Measurements from ENCODE around the gene CD2BP2.
"Not testable (repeated sequence)": the region's sequence is repeated elsewhere in the genome, so short reads cannot be mapped to it uniquely, and the experiment has no call there.

The CD2BP2 gene

DNA sequence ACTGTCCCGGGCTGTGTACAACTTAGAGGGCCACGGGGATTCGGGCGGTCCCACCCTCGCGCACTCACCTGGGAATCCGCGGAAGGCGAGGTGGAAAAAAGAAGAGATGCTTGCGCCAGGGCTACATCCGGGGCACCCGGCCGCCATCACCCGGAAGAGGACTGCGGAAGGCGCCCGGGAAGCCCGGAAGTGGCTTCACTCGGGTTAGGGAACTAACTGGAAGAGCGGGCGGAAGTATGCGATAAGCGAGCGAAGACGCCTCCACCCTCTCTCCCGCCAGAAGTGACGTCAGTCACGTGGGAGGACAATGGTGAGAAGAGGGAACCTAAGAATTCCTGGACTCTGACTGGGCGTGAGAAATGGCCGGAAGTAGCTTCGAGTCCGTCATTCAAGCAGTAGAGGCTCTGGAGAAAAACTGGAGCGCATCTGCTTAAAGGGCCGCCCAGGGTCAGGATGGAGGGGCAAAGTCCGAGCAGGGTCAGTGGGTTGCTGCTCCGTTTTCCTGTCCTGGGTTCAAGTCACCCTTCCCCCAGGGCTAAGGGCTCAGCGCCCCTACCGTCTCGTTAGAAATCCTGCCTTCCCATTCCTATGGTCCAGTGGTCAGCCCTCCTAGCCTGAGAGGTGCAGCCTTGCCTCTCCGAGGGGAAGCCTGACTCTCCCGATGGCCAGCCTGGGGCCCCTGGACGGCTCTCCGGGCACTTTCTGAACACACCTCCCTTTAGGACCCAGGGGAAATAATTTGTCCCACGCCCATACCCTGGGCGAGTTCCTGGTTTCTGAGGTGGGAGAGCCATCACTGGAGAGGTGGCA, at the start of gene CD2BP2:
CD2BP2 (minus strand) TSS at position 165 of the 810 bp plus-strand sequence. CDS start 627 bp downstream, outside the sequence.
- DNase-seq: peak; percentile 98

DNA sequence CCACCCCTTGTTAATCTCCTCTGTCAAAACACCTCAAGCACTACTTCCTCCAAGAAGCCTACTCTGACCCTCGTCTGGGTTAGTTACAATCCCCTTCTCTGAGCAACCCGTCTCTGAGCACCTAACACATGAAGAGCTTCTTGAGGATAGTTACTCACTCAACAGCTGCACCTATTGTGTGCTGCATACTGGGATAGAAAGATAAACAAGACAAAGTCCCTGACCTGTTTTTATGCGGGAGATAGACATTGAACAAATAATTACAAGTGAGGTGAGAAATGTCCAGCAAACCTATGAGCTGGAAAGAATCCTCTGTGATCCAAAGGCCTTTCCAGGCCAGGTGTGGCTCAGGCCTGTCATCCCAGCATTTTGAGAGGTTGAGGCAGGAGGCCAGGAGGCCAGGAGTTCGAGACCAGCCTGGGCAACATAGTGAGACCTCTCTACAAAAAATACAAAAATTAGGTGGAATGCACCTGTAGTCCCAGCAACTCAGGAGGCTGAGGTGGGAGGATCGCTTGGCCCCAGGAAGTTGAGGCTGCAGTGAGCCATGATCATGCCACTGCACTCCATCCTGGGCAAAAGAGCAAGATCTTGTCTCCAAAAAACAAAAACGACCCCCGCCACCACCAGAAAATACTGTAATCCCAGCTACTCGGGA, 46.8 kb upstream of the CD2BP2 start:
- no peak for DNase-seq

DNA sequence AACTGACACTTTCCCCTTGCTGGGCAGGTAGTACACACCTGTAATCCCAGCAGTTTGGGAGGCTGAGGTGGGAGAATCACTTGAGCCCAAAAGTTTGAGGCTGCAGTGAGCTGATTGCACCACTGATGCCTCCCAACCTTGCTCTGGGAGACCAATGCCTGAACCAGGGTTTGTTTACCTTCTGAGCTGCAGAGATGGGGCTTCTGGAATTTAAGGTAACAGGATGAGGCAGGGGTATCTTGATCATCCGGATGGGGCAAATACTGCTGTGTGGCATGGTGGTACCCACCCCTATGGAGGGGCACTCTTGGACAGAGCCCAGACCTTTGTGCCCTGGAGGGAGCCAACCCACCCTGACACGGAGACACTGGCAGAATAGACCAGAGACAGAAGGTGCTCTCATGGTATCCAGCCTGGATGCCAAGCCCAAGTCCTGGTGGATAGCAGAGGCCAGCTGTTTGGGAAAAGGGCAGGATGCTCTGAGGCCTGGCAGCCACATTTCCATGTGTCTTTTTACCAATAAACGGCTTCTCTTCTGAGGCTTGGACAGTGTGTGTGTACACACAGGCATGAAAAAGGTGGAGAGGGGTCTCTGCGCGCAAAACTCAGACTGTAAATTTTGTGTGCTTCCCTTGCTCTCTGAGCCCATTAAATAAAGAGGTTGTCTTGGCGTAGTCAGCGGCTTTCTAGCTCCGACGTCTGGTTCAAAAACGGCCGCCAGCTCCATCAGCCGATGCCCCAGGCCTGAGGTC, 44.5 kb upstream of the CD2BP2 start:
- DNase-seq: no peak

DNA sequence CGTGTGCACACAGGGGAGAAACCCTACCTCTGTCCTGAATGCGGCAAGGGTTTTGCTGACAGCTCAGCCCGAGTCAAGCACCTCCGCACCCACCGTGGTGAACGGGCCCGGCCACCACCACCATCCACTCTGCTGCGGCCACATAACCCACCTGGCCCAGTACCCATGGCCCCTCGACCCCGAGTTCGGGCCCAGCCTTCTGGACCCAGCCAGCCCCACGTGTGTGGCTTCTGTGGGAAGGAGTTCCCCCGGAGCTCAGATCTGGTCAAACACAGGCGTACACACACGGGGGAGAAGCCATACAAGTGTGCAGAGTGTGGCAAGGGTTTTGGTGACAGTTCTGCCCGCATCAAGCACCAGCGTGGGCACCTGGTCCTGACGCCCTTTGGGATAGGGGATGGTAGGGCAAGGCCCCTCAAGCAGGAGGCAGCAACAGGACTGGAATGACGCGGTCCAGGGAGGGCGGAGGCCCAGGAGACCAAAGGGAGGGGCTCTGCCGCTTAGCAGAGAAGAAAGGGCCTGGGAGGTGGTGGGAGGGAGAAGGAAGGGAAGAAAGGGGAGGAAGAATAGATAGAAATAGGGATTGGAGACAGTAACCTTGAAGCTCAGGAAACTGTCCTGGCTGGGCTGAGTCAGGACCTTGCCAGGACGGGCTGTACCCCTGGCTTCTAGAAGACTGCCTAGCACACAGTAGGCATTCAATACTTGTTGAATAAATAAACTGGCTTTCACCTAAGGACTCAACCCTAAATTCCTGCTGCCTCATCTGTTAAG, 43.7 kb upstream of the CD2BP2 start:
- no peak for DNase-seq

DNA sequence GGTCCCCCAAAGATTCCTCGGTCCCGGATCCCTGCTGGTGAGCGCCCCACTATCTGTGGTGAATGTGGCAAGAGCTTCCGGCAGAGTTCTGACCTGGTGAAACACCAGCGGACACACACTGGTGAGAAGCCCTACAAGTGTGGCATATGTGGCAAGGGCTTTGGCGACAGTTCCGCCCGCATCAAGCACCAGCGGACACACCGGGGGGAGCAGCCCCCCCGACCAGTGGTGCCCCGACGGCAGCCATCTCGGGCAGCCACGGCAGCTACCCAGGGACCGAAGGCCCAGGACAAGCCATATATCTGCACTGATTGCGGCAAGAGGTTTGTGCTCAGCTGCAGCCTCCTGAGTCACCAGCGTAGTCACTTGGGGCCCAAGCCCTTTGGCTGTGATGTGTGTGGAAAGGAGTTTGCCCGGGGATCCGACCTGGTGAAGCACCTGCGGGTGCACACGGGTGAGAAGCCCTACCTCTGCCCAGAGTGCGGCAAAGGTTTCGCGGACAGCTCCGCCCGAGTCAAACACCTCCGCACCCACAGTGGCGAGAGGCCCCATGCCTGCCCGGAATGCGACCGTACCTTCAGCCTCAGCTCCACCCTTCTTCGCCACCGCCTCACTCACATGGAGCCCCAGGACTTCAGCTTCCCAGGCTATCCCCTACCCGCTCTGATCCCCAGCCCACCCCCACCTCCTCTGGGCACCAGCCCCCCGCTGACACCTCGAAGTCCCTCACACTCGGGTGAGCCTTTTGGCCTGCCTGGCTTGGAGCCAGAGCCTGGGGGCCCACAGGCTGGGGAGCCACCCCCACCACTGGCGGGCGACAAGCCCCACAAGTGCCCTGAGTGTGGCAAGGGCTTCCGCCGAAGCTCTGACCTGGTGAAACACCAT, 42.9 kb upstream of the CD2BP2 start:
- DNase-seq: no peak

DNA sequence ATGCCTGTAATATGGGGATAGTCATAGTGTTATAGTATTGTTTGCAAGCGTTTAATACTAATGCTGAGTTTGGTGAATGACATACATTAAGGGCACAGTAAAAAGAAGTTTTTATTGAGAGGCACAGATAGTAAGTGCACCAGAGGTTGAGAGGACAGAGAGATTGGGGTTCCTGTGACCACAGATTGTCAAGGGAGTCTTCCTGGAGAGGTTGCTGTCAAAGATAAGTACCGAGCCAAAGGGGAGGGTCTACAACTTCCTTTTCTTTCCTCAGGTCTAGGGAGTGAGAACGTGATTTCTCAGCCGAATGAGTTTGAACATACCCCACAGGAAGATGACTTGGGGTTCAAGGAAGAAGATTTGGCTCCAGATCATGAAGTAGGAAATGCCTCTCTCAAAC, 41.9 kb upstream of the CD2BP2 start:
- no peak for DNase-seq

DNA sequence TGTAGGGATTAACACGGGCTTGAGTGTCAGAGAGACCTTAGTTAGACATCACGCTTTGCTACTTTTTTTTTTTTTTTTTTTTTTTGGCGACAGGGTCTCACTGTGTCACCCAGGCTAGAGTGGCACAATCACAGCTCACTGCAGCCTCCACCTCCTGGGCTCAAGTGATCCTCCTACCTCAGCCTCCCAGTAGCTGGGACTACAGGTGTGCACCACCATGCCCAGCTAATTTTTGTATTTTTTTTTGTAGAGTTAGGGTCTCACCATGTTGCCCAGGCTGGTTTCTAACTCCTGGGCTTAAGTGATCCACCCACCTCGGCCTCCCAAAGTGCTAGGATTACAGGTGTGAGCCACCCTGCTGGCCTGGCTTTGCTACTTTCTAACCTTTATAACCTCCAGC, 41.5 kb upstream of the CD2BP2 start:
- DNase-seq: not testable (repeated sequence)

DNA sequence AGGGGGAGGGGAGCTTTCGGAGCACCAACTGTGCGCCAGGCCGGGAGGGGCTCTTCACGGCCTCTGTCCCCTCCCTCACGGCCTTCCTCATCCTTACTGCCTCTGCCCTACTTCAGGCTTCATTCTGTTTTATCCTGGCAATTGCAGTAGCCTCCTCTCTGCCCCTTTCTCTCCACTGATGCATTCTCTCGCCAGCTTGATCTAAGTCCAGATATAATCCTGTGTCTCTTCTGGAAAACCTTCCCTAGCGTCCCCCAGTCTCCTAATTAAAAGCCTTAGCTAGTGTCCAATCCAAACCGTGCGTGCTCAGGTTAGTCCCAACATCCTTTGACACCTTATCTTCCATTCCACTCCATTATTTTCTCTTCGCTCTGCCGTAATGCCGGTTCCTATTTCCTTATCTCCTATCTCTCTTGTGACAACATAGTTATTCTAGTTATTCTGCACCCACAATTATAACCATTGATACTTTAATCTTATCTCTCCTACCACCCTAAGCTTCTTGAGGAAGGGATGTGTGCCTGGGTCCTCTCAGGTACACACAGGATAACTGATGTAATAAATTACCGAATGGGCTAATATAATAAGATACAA, 41.0 kb upstream of the CD2BP2 start:
- DNase-seq: no peak

DNA sequence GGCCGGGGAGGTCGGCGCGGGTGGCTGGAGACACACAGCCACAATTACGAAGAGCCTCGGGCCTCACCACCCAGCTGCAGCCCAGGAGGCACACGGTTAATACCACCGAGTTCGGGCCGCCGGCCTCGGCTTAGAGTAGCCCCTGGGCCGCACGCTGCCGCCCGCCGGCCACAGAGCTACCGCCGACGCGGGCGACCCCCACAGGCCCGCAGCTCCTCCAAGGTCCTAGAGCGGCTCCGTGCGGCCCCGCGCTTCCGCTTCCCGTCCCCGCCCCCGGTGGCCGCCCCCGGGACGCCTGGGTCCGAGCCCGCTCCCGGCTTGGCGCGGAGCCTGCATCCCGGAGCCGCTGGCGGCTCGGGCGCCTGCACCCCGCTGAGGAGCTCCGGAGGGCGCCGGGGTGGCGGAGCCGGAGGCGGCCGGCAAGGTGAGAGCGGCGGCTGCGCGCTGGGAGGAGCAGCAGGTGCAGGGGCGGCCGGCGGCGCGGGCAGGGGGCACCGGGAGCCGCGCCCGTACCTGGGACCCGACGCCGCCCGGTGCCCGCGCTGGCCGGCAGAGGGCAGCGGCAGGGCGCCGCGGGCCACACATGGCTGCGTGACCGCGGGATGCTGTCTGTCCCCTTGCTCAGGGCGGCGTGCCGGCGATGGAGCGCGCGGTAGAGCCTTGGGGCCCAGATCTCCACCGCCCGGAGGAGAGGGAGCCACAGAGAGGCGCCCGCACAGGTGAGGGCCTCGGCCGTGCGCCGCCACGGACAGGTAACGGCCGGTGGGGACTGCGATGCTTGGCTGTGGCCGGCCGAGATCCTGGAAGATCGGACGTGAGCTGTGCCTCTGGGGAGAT, 40.3 kb upstream of the CD2BP2 start, which contains the start of gene ZNF48:
ZNF48 (plus strand) TSS at position 266 of the 837 bp plus-strand sequence; CDS start at position 641, 375 bp downstream.
- peak; percentile 78 for DNase-seq

DNA sequence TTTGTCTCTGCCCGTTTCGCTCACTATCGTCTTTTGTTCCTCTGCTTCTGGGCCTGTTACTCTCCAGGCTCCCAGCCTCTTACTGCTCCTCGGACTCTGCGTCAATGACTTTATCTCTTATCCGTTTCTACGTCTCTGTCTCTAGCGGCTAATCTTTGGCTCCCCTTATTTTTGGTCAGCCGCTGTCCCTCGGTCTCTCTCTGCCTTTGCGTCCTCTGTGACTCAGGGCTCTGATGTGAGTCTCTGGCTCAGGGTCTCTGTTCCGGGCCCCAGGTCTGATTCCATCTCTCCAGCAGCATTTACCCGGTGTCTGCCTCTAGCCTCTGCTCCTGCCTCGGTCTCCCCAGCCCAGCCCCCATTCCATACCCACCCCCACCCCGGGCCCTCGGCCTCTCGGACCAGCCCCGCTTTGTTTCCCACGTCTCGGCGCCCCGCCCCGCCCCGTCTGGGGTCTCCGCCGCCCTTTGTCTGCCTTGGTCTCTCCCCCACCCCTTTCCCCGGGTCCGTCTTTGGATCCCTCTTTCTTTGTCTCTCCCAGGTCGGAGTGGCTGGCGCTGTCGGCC, 39.6 kb upstream of the CD2BP2 start:
- no peak for DNase-seq

DNA sequence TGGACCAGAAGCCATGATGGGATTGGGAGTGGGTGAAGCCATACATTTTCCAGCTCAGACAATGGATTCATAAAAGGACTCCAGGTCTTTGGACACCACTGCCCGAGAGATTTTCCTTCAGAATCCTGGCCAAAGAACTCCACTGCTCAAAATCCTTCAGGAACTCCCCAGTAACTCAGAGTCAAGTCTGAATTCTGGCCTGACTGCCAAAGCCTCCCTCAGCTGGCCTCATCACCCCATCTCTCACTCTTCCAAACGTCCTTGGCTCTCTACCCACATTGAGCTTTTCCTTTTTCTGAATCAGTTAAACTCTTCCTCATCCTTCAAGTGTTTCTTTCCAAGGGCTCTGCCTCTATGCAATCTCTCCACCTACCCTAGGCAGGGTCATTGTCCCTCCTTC, 28.4 kb upstream of the CD2BP2 start:
- no peak for DNase-seq

DNA sequence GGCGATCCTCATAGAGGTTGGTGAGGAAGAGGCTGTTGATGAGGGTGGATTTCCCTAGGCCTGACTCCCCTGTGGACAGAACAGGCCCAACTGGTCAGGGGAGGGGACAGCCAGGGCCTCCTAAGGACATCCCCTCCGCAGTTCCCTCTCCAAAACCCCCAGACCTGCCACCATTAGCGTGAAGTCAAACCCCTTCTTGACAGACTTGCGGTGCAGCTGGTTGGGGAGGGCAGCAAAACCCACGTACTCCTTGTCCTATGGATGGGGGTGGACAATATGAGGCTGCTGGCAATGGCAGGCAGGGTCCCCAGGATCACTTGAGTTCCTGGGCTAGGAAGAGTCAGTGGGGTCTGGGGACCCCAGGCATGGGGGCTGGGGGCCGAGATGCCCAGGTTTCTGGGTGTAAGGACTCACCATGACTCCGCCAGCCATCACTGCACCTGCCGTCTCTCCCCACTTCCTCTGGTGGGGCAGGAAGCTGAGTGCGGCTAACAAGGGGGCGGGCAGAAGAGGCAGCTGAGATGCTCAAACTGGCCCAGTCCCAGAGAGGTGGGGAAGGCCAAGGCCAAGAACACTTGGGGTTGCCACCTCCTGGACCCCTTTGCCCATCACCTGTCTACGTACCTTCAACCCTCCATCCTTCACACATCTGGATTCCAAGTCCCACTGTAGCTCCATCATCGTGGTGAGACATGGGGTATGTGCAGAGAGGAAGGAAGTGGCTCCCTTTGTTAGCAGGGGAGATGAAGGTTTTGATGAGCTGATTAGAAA, 27.2 kb upstream of the CD2BP2 start, which contains the start of gene SEPTIN1:
SEPTIN1 (minus strand) TSS at position 451 of the 771 bp plus-strand sequence; CDS start at position 432, 19 bp downstream.
- no peak for DNase-seq

DNA sequence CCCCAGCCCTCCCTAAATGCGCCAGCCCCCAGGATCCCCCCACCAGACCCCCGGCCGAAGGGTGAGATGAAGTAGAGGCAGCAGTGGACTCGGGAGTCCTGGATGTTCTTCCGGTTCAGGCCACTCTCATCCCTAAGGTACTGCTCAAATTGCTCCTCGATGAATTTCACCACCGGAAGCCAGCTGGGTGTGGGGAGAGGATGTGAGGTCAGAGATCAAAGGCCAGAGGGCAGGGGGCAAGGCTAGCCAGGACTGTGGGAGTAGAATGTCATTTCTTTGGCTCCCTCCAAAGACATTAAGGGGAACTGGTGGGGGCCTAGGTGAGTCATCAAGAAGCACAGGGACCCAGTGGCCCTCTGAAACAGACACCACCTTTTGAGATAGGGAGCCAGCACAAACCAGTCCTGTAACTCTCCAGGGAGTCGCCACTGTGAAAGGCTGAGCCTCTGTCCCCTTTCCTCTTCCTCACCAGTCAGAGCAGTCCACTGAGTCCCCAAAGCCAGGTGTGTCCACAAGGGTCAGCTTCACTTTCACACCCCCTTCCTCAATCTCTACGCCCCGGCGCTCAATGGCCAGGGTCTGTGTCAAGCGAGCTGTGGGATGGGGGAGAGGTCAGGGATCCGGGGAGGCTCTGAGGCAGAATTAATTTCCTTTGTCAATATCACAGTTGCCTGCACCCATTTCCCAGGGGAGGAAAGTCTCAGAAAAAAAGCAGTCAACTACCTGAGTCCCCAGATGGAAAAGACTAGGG, 26.4 kb upstream of the CD2BP2 start:
- DNase-seq: no peak

DNA sequence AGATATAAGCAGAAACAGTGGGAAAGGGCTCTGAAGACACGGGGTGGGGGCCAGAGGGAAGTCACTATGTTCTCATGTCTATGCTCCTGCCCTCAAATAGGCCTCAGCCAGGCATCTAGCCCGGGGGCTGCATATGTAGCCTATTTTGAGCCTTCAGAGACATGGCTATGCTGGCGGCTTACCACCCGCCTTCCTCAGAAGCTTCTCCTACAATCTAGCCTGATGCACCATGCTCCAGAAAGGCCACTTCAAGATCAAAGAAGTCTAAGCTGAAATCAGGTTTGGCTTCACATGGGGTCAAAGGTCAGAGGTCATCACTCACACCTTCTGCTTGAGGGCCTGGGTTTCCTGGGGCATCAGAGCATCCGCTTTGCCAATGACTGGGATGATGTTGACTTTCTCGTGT, 25.7 kb upstream of the CD2BP2 start:
- DNase-seq: no peak

DNA sequence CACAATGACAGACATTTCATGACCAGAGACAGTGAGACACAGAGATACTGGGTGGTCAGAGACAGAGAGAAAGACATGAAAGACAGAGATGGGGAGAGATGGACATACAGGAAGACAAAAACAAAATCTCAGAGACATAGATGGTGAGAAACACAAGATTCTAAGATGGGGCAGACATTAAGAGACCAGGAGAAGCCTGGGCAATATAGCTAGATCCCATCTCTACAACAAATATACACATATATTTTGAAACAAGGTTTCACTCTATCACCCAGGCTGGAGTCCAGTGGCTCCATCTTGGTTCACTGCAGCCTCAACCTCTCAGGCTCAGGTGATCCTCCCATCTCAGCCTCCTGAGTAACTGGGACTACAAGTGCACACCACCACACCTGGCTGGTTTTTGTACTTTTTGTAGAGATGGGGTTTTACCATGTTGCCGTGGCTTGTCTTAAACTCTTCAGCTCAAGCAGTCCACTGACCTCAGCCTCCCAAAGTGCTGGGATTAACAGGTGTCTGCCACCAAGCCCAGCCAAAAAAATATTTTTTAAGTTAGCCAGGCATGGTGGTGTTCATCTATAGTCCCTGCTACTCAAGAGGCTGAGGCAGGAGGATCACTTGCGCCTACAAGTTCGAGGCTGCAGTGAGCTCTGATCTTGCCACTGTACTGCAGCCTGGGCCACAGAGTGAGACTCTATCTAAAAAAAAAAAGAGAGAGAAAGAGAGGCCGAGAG, 25.1 kb upstream of the CD2BP2 start:
- DNase-seq: no peak

DNA sequence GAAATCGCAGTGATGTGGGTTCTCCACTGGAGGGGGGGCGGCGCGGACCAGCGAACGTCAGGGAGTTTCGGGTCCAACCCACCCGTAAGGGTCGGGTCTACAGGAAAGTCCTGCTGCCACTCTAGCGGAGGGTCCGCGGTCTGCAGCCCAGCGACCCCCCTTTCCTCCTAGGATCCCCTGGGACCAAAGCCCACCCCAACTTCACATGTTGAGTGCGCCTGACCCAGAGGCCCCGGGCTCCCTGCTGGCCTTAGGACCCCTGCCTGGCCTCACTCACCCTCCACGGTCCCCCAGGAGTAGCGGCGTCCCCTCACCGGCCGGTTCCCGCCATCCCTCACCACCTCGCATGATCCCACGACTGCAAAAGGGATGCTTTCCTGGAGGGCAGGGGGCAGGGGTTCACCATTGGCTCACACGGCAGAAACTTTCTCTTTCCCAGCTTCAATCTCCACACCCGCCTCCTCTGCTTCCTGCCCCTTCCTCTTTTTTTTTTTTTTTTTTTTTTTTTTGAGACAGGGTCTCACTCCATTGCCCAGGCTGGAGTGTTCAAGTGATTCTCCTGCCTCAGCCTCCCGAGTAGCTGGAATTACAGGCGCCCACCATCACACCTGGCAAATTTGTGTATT, 24.2 kb upstream of the CD2BP2 start:
- DNase-seq: no peak

Measured in NCI-H2029 (cell line).